Esophagus muscularis mucosa (tissue), 4 donors: ENCODE results near the gene SULT1A2.

Source experiments
- EP300 ChIP-seq: sonication (generic); formaldehyde crosslinking; IDR thresholded peaks from one replicate; pipeline ENCODE4 v1.6.1; 2017; ENCODE audit warnings: antibody characterized with exemption
- POLR2A ChIP-seq: fragments of 450-650 bp; IDR thresholded peaks from one replicate; pipeline ENCODE4 v1.6.1; 2017; ENCODE audit warnings: antibody characterized with exemption, moderate library complexity, mild to moderate bottlenecking, low read depth
- POLR2AphosphoS5 ChIP-seq, 2 donors: sonication (generic); formaldehyde crosslinking; IDR thresholded peaks; one replicate each; pipeline ENCODE4 v1.6.1; 2017; ENCODE audit warnings: antibody characterized with exemption in 2 of 2
- TF ChIP-seq, protein P1 (sequence below), 3 experiments: fragments of 200-600 bp in 2 of 3; fragments of 450-650 bp in 1 of 3; sonication (generic) in 2 of 3; IDR thresholded peaks; one replicate each; pipeline ENCODE4 v1.5.1; 2017 to 2019; ENCODE audit warnings: antibody characterized with exemption in 3 of 3, mild to moderate bottlenecking in 2 of 3, moderate library complexity in 1 of 3

DNA sequence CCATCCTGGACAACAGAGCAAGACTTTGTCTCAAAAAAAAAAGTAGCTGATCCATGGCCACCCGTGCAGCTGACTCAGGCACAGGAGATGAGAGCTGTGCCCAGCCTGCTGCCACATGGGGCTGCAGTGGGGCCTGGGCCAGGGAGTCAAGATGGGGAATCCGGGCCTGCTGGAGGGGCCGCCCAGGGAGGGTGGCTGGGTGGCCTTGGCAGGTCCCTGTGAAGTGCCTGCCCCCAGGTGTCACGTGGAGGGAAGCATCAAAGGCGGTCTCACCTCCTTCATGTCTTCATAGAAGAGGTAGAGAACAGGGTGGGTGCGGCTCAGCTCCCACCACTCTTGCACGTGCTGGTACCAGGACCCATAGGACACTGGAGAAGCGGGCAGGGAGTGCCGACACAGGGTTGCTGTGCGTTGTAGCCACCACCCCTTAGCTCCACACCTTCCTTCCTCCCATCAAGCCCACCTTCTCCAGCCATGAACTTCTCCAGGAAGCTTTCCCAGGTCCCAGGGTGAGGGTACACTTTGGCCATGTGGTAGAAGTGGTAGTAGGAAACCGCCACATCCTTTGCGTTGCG lies 3.8 kb downstream of the SULT1A2 start:
- TF ChIP-seq POLR2A = no peak
- TF ChIP-seq, protein P1, sequence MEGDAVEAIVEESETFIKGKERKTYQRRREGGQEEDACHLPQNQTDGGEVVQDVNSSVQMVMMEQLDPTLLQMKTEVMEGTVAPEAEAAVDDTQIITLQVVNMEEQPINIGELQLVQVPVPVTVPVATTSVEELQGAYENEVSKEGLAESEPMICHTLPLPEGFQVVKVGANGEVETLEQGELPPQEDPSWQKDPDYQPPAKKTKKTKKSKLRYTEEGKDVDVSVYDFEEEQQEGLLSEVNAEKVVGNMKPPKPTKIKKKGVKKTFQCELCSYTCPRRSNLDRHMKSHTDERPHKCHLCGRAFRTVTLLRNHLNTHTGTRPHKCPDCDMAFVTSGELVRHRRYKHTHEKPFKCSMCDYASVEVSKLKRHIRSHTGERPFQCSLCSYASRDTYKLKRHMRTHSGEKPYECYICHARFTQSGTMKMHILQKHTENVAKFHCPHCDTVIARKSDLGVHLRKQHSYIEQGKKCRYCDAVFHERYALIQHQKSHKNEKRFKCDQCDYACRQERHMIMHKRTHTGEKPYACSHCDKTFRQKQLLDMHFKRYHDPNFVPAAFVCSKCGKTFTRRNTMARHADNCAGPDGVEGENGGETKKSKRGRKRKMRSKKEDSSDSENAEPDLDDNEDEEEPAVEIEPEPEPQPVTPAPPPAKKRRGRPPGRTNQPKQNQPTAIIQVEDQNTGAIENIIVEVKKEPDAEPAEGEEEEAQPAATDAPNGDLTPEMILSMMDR (IDR thresholded peaks at IDR 0.05) = no peak
- no peak for TF ChIP-seq POLR2AphosphoS5 (IDR thresholded peaks at IDR 0.05)
- TF ChIP-seq EP300 = no peak
